KMS-11 (cell line): ENCODE results near the gene CD46.

Experiments
- H2AFZ ChIP-seq: fragments of 200-600 bp; sonication (generic); 2 replicates; pipeline ENCODE4 v1.6.1; 2016; ENCODE audit warnings: antibody characterized with exemption, mixed run types, low read depth
- H3K27ac ChIP-seq: fragments of 200-600 bp; sonication (generic); 2 replicates; pipeline ENCODE4 v1.6.1; 2016; ENCODE audit warnings: mild to moderate bottlenecking, mixed run types
- H3K27me3 ChIP-seq: fragments of 200-600 bp; sonication (generic); 2 replicates; pipeline ENCODE4 v1.6.1; 2017; ENCODE audit warnings: mild to moderate bottlenecking, low read depth, mixed run types, moderate library complexity; ENCODE audit not compliant: insufficient read depth
- H3K36me3 ChIP-seq: fragments of 200-600 bp; sonication (generic); 2 replicates; pipeline ENCODE4 v1.6.1; 2017; ENCODE audit warnings: mild to moderate bottlenecking, mixed run types; ENCODE audit not compliant: insufficient read depth
- H3K4me1 ChIP-seq: fragments of 200-600 bp; sonication (generic); 2 replicates; pipeline ENCODE4 v1.6.1; 2016; ENCODE audit warnings: mild to moderate bottlenecking, low read depth, mixed run types; ENCODE audit not compliant: poor library complexity, severe bottlenecking
- H3K4me2 ChIP-seq: fragments of 200-600 bp; sonication (generic); 2 replicates; pipeline ENCODE4 v1.7.0; 2016; ENCODE audit warnings: mild to moderate bottlenecking, mixed run types
- H3K4me3 ChIP-seq: fragments of 200-600 bp; sonication (generic); IDR thresholded peaks from 2 replicates; pipeline ENCODE4 v1.6.1; 2017; ENCODE audit warnings: low read depth, low read length, mixed read lengths; ENCODE audit not compliant: insufficient read depth
- H3K79me2 ChIP-seq: fragments of 200-600 bp; sonication (generic); 2 replicates; pipeline ENCODE4 v1.6.1; 2016; ENCODE audit warnings: low read depth, mixed run types; ENCODE audit not compliant: insufficient read depth
- H3K9ac ChIP-seq: fragments of 200-600 bp; sonication (generic); 2 replicates; pipeline ENCODE4 v1.6.1; 2016; ENCODE audit warnings: mild to moderate bottlenecking, mixed run types
- H4K20me1 ChIP-seq: fragments of 200-600 bp; sonication (generic); 2 replicates; pipeline ENCODE4 v1.6.1; 2016; ENCODE audit warnings: mild to moderate bottlenecking, mixed run types; ENCODE audit not compliant: insufficient read depth
- TF ChIP-seq, protein P1 (sequence below): fragments of 200-600 bp; sonication (generic); conservative IDR thresholded peaks from 2 replicates; pipeline ENCODE4 v1.6.1; 2017; ENCODE audit warnings: low read depth, mild to moderate bottlenecking, antibody characterized with exemption, low read length, moderate library complexity, mixed read lengths

Gene CD46

DNA sequence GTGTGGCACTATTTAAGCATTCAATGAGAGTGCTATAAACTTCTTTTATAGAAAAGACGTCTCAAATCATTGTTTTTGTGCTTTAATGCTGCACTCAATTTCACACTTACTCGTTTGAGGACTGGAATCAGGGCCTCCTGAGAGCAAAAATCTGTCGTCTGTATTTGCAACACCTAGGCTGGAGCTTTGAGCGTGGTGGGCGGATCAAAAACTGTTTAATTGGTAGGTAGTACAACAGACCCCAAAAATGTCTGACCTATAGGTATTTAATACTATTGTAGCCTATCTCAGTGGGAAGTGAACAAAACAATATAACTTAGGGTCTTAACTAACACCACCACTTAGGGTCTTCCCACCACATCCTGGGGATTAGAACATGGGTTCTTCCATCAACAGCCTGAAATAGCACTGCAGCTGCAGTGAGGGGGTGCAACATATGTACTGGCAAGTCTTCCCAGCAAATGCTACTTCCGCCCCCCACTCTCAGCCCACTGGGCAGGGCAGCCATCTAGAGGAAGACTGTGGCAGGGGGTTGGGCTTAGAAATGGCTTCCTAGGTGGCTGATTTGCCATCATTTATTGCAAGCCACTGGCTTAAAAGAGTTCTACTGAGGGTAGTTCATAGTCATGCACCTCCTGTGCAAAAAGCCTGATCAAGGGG is 48.3 kb downstream of the CD46 start:
- H3K27ac ChIP-seq: no peak overlapping the region
- peaks cover 36% of the 10 kb centered on the region for H3K4me1 ChIP-seq
- no peaks in the 10 kb centered on the region for H3K79me2 ChIP-seq
- TF ChIP-seq, protein P1, sequence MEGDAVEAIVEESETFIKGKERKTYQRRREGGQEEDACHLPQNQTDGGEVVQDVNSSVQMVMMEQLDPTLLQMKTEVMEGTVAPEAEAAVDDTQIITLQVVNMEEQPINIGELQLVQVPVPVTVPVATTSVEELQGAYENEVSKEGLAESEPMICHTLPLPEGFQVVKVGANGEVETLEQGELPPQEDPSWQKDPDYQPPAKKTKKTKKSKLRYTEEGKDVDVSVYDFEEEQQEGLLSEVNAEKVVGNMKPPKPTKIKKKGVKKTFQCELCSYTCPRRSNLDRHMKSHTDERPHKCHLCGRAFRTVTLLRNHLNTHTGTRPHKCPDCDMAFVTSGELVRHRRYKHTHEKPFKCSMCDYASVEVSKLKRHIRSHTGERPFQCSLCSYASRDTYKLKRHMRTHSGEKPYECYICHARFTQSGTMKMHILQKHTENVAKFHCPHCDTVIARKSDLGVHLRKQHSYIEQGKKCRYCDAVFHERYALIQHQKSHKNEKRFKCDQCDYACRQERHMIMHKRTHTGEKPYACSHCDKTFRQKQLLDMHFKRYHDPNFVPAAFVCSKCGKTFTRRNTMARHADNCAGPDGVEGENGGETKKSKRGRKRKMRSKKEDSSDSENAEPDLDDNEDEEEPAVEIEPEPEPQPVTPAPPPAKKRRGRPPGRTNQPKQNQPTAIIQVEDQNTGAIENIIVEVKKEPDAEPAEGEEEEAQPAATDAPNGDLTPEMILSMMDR: no peak
- H2AFZ ChIP-seq: no peak overlapping the region
- H3K27me3 ChIP-seq: no peaks in the 10 kb centered on the region
- H3K36me3 ChIP-seq: peaks cover 5% of the 10 kb centered on the region; the same call in 1 of the 2 replicates
- H3K4me3 ChIP-seq: no peak overlapping the region
- H3K9ac ChIP-seq: no peak overlapping the region
- H4K20me1 ChIP-seq: no peaks in the 10 kb centered on the region
- H3K4me2 ChIP-seq: no peak overlapping the region

DNA sequence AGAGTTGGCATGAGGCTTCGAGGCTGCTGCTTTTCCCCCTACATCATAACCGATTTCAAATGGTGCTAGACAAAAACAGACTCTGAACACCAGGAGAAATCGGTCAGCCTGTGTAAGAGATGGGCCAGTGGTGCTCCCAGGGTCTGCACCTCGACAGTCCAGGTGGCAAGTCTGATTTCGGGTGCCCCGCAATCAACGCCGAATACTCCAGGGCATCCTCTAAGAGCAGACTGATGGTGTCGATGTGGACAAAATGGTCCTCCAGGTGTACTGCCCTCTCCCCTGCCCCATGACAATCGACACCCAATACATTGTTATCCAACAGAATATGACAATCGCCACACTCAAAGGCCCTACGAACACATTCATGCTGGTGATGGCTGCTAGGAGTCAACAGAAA is 50.0 kb downstream of the CD46 start:
- Histone ChIP-seq H3K27ac (no peak overlapping the region), H3K79me2 (no peaks in the 10 kb centered on the region), H3K9ac (no peak overlapping the region), H3K4me2 (no peak overlapping the region), H3K4me1 (peaks cover 38% of the 10 kb centered on the region), H4K20me1 (no peaks in the 10 kb centered on the region), H3K4me3 (no peak overlapping the region), H3K27me3 (no peaks in the 10 kb centered on the region), H3K36me3 (peaks cover 8% of the 10 kb centered on the region; the same call in 1 of the 2 replicates), H2AFZ (no peak overlapping the region)
- TF ChIP-seq, protein P1: no peak

DNA sequence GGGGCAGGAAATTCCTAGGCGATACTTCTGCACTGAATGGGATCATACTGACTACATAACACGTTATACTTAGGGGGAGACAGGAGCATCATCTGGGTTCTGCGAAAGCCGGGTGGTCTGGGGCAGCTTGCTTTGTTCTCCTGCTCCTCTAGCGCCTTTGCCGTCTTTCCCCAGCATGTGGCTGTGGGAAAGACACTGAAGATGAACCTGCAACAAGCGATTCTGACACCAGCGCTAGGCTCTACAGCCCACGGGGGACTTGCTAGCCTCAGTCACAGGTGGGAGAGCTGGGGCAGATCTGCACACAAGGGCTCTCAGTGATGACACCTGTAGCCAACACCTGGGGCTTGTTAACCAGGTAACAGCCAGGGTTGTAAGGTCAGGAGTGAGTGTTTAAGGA is 51.8 kb downstream of the CD46 start:
- Histone ChIP-seq H3K79me2 (no peaks in the 10 kb centered on the region), H2AFZ (no peak overlapping the region), H3K9ac (no peak overlapping the region), H3K4me3 (no peak overlapping the region), H3K4me1 (peaks cover 41% of the 10 kb centered on the region), H3K27me3 (no peaks in the 10 kb centered on the region), H3K27ac (no peak overlapping the region), H3K36me3 (peaks cover 14% of the 10 kb centered on the region; the same call in 1 of the 2 replicates), H3K4me2 (no peak overlapping the region), H4K20me1 (no peaks in the 10 kb centered on the region)
- TF ChIP-seq, protein P1: no peak

DNA sequence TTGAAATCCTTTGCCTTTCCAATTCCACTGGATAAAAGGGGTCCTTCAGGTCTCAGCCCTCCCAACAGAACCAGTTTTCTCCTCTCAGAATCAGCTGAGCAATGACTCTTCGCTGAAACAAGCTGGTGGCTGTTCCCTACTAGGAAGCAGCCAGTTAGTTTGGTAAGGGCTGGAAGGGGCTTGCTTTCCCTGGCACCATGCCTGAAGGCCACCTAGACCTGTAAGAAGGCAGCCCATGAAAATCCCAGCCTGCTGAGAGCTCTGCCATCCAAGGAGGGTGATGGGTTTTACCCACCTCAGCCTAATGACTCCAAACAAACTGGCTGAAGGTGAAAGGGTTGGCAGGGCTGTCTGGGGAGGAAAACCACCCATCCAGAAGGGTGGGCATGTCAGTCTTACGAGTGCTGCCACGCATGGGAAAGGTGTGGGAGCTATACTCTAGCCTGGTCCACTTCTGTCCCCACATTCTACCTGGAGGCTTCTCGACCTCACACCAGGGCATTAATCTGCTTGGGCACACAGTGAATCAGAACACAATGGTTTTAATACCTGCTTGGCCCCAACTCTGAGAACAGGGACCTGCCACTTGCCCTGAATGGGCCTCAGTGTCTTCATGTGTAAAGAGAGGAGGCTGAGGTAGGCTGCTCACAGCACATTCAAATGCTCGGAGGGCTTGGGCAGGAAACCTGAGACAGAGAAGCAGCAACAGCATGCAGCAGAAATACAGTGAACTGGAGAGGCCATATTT is 53.0 kb downstream of the CD46 start:
- Histone ChIP-seq H3K9ac (no peak overlapping the region), H3K4me2 (no peak overlapping the region), H4K20me1 (no peaks in the 10 kb centered on the region), H3K27ac (no peak overlapping the region), H3K4me1 (peaks cover 31% of the 10 kb centered on the region), H3K36me3 (peaks cover 14% of the 10 kb centered on the region; the same call in 1 of the 2 replicates), H3K27me3 (no peaks in the 10 kb centered on the region), H3K79me2 (no peaks in the 10 kb centered on the region), H2AFZ (no peak overlapping the region), H3K4me3 (no peak overlapping the region)
- TF ChIP-seq, protein P1: no peak
